HCT116 (cell line): ENCODE data around the gene CACNA1S.

ENCODE experiments used
- CEBPB ChIP-seq: IDR thresholded peaks from 2 replicates; pipeline ENCODE4 v1.6.1; 2012; ENCODE audit warnings: low read depth
- EGR1 ChIP-seq: IDR thresholded peaks from 2 replicates; pipeline ENCODE4 v1.6.1; 2012; ENCODE audit warnings: low read depth
- EZH2 ChIP-seq: fragments of 200-600 bp; sonication (generic); IDR thresholded peaks from 2 replicates; pipeline ENCODE4 v1.6.1; 2017; ENCODE audit warnings: antibody characterized with exemption, mixed run types
- EZH2phosphoT487 ChIP-seq: fragments of 200-600 bp; IDR thresholded peaks from 2 replicates; pipeline ENCODE4 v1.6.1; 2018; ENCODE audit warnings: antibody characterized with exemption, borderline replicate concordance
- FOSL1 ChIP-seq: IDR thresholded peaks from 2 replicates; pipeline ENCODE4 v1.6.1; 2012; ENCODE audit warnings: low read depth
- JUND ChIP-seq: IDR thresholded peaks from 2 replicates; pipeline ENCODE4 v1.6.1; 2012
- POLR2A ChIP-seq: IDR thresholded peaks from 2 replicates; pipeline ENCODE4 v1.7.0; 2011; ENCODE audit warnings: borderline replicate concordance; ENCODE audit not compliant: insufficient read depth, insufficient read length; ENCODE audit errors: extremely low read depth
- POLR2AphosphoS5 ChIP-seq: IDR thresholded peaks from 2 replicates; pipeline ENCODE4 v1.6.1; 2011; ENCODE audit warnings: mild to moderate bottlenecking, low read depth, low read length, moderate library complexity
- REST ChIP-seq: IDR thresholded peaks from 2 replicates; pipeline ENCODE4 v1.6.1; 2012; ENCODE audit warnings: low read depth
- SP1 ChIP-seq: IDR thresholded peaks from 2 replicates; pipeline ENCODE4 v1.6.1; 2012; ENCODE audit warnings: low read depth
- ZNF274 ChIP-seq: fragments of 200-500 bp; sonication (Bioruptor generic); IDR thresholded peaks from 2 replicates; pipeline ENCODE4 v1.6.1; 2014; ENCODE audit warnings: mild to moderate bottlenecking, low read depth, low read length, inconsistent platforms
- TF ChIP-seq, protein P1 (sequence below), 3 experiments: fragments of 200-600 bp in 1 of 3; sonication (generic) in 1 of 3; IDR thresholded peaks in 2 of 3; conservative IDR thresholded peaks in 1 of 3; 2 replicates each; pipeline ENCODE4 v1.5.1; 2012 to 2017; ENCODE audit warnings: low read depth in 2 of 3, low read length in 2 of 3, antibody characterized with exemption in 1 of 3, borderline replicate concordance in 1 of 3, control low read depth in 1 of 3, mild to moderate bottlenecking in 1 of 3, mixed read lengths in 1 of 3, mixed run types in 1 of 3, moderate library complexity in 1 of 3; ENCODE audit not compliant: insufficient read depth in 1 of 3
- TF ChIP-seq, protein P2 (sequence below): IDR thresholded peaks from 2 replicates; pipeline ENCODE4 v1.6.1; 2012

DNA sequence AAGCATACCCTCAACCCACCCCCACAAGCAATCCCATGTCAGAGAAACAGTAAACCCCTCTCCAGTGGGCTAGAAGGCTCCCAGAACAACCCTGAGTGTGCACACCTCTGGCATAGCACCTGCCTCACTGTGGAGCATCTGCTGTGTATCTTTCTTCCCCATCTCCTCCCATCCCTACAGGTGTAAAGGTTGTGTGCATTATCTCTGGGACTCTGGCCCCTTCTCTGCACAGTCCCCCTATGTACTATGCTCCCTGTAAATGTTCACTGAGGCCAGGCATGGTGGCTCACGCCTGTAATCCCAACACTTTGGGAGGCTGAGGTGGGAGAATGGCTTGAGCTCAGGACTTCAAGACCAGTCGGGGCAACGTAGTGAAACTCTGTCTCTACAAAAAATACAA is 700 bp upstream of the CACNA1S start:
- TF ChIP-seq POLR2AphosphoS5, result no peak
- TF ChIP-seq EGR1, result no peak
- no peak for TF ChIP-seq POLR2A
- TF ChIP-seq, protein P1, sequence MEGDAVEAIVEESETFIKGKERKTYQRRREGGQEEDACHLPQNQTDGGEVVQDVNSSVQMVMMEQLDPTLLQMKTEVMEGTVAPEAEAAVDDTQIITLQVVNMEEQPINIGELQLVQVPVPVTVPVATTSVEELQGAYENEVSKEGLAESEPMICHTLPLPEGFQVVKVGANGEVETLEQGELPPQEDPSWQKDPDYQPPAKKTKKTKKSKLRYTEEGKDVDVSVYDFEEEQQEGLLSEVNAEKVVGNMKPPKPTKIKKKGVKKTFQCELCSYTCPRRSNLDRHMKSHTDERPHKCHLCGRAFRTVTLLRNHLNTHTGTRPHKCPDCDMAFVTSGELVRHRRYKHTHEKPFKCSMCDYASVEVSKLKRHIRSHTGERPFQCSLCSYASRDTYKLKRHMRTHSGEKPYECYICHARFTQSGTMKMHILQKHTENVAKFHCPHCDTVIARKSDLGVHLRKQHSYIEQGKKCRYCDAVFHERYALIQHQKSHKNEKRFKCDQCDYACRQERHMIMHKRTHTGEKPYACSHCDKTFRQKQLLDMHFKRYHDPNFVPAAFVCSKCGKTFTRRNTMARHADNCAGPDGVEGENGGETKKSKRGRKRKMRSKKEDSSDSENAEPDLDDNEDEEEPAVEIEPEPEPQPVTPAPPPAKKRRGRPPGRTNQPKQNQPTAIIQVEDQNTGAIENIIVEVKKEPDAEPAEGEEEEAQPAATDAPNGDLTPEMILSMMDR (IDR thresholded peaks at IDR 0.05 in 2 of 3, conservative IDR thresholded peaks at IDR 0.05 in 1 of 3; ENCODE audit: borderline replicate concordance in 1 of 3, insufficient read depth in 1 of 3, low read depth in 2 of 3, low read length in 2 of 3), result no peak
- no peak for TF ChIP-seq EZH2phosphoT487
- TF ChIP-seq EZH2, result no peak
- no peak for TF ChIP-seq ZNF274
- TF ChIP-seq REST, result no peak
- TF ChIP-seq, protein P2, sequence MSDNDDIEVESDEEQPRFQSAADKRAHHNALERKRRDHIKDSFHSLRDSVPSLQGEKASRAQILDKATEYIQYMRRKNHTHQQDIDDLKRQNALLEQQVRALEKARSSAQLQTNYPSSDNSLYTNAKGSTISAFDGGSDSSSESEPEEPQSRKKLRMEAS, result no peak
- TF ChIP-seq CEBPB, result no peak
- no peak for TF ChIP-seq SP1
- TF ChIP-seq FOSL1, result no peak
- no peak for TF ChIP-seq JUND
